ENCODE results near the gene N4BP3.

N4BP3 gene

GRCh38 chr5:178108446-178108845, 4.9 kb upstream of the N4BP3 start:
- Histone ChIP-seq H3K36me3 (no peaks in the 10 kb centered on the region), H3K27me3 (peaks cover 0 to 24% (median 0%) of the 10 kb centered on the region in 11 experiments; a peak in 6 of 22 replicates), H3K4me2 (peak overlapping the region; percentile 49 to 84 (median 76); a peak in 21 of 22 replicates), H3K9ac (peak overlapping the region in 1 of 11 experiments; percentile 34; a peak in 1 of 22 replicates), H3K27ac (no peak overlapping the region), H3K9me3 (replicated peaks in 1 of 11) (peaks cover 0 to 5% (median 0%) of the 10 kb centered on the region in 11 experiments; a peak in 1 of 22 replicates), H4K20me1 (peaks cover 0 to 18% (median 0%) of the 10 kb centered on the region in 11 experiments; a peak in 3 of 22 replicates), H3K4me1 (peaks cover 14 to 42% (median 34%) of the 10 kb centered on the region in 10 experiments), H3K4me3 (no peak overlapping the region)
- no peak for TF ChIP-seq Cebpa-rat (IDR thresholded peaks at IDR 0.05)

GRCh38 chr5:178108966-178109365, 4.4 kb upstream of the N4BP3 start:
- peak overlapping the region; percentile 49 to 84 (median 76) for H3K4me2 ChIP-seq
- peak overlapping the region in 1 of 11 experiments; percentile 34; a peak in 1 of 22 replicates for H3K9ac ChIP-seq
- H3K36me3 ChIP-seq: no peaks in the 10 kb centered on the region
- peaks cover 0 to 30% (median 0%) of the 10 kb centered on the region in 11 experiments; a peak in 6 of 22 replicates for H3K27me3 ChIP-seq
- TF ChIP-seq Cebpa-rat (IDR thresholded peaks at IDR 0.05): no peak
- peaks cover 0 to 5% (median 0%) of the 10 kb centered on the region in 11 experiments; a peak in 1 of 22 replicates for H3K9me3 ChIP-seq (replicated peaks in 1 of 11)
- H3K27ac ChIP-seq: no peak overlapping the region
- no peak overlapping the region for H3K4me3 ChIP-seq
- peaks cover 0 to 18% (median 0%) of the 10 kb centered on the region in 11 experiments; a peak in 6 of 22 replicates for H4K20me1 ChIP-seq
- peaks cover 16 to 45% (median 37%) of the 10 kb centered on the region in 10 experiments for H3K4me1 ChIP-seq

- no peak for TF ChIP-seq Cebpa-rat (IDR thresholded peaks at IDR 0.05)
- H3K4me1 ChIP-seq: peaks cover 31 to 54% (median 46%) of the 10 kb centered on the region in 10 experiments
- H3K4me2 ChIP-seq: 0 out of 22 replicates have a peak overlapping the region, but pooled peaks of 1 of the 11 experiments have one; percentile 7
- peaks cover 0 to 5% (median 0%) of the 10 kb centered on the region in 11 experiments; a peak in 1 of 22 replicates for H3K9me3 ChIP-seq (replicated peaks in 1 of 11)
- H3K9ac ChIP-seq: no peak overlapping the region
- peaks cover 0 to 34% (median 6%) of the 10 kb centered on the region in 11 experiments; a peak in 8 of 22 replicates for H4K20me1 ChIP-seq
- no peaks in the 10 kb centered on the region for H3K36me3 ChIP-seq
- H3K27ac ChIP-seq: no peak overlapping the region
- H3K27me3 ChIP-seq: peaks cover 0 to 45% (median 0%) of the 10 kb centered on the region in 11 experiments; a peak in 6 of 22 replicates
- no peak overlapping the region for H3K4me3 ChIP-seq
Observed at GRCh38 chr5:178110511-178110910, 2.8 kb upstream of the N4BP3 start.

- peaks cover 0 to 59% (median 0%) of the 10 kb centered on the region in 11 experiments; a peak in 6 of 22 replicates for H3K27me3 ChIP-seq
- TF ChIP-seq Cebpa-rat (IDR thresholded peaks at IDR 0.05): no peak
Observed at GRCh38 chr5:178111925-178112324, 1.4 kb upstream of the N4BP3 start.

GRCh38 chr5:178112545-178112944, 787 bp upstream of the N4BP3 start:
- Histone ChIP-seq H3K4me3 (peak overlapping the region in 5 of 10 experiments; percentile 59 to 78 (median 72); a peak in 7 of 20 replicates), H3K27me3 (peaks cover 0 to 65% (median 0%) of the 10 kb centered on the region in 11 experiments; a peak in 6 of 22 replicates), H3K9ac (peak overlapping the region in 1 of 11 experiments; percentile 80; a peak in 2 of 22 replicates)

More at GRCh38 chr5:178111925-178112324, 1.4 kb upstream of the N4BP3 start:
- Histone ChIP-seq H3K4me1 (peaks cover 45 to 66% (median 60%) of the 10 kb centered on the region in 10 experiments), H3K9ac (no peak overlapping the region), H4K20me1 (peaks cover 0 to 46% (median 6%) of the 10 kb centered on the region in 11 experiments; a peak in 8 of 22 replicates), H3K27ac (no peak overlapping the region), H3K9me3 (replicated peaks in 1 of 11) (peaks cover 0 to 5% (median 0%) of the 10 kb centered on the region in 11 experiments; a peak in 1 of 22 replicates), H3K4me3 (no peak overlapping the region), H3K4me2 (peak overlapping the region in 3 of 11 experiments; percentile 99 to 100 (median 100); a peak in 1 of 22 replicates), H3K36me3 (no peaks in the 10 kb centered on the region)

GRCh38 chr5:178113841-178114324, 551 bp downstream of the N4BP3 start:
- Histone ChIP-seq H3K27me3 (peaks cover 0 to 65% (median 0%) of the 10 kb centered on the region in 11 experiments; a peak in 6 of 22 replicates), H3K27ac (peak overlapping the region in 9 of 11 experiments; percentile 57 to 94 (median 75); a peak in 18 of 22 replicates), H3K4me2 (peak overlapping the region; percentile 96 to 100 (median 99)), H4K20me1 (peaks cover 0 to 50% (median 6%) of the 10 kb centered on the region in 11 experiments; a peak in 8 of 22 replicates), H3K9me3 (replicated peaks in 1 of 11) (peaks cover 0 to 5% (median 0%) of the 10 kb centered on the region in 11 experiments; a peak in 1 of 22 replicates), H3K4me1 (peaks cover 55 to 74% (median 67%) of the 10 kb centered on the region in 10 experiments), H3K36me3 (no peaks in the 10 kb centered on the region), H3K9ac (peak overlapping the region; percentile 45 to 86 (median 79); a peak in 21 of 22 replicates), H3K4me3 (peak overlapping the region; percentile 54 to 80 (median 72))
- no peak for TF ChIP-seq Cebpa-rat (IDR thresholded peaks at IDR 0.05)

More at GRCh38 chr5:178112545-178112944, 787 bp upstream of the N4BP3 start:
- Histone ChIP-seq H3K4me2 (peak overlapping the region in 10 of 11 experiments; percentile 97 to 100 (median 99); a peak in 19 of 22 replicates), H3K9me3 (replicated peaks in 1 of 11) (peaks cover 0 to 5% (median 0%) of the 10 kb centered on the region in 11 experiments; a peak in 1 of 22 replicates), H3K36me3 (no peaks in the 10 kb centered on the region), H4K20me1 (peaks cover 0 to 52% (median 6%) of the 10 kb centered on the region in 11 experiments; a peak in 8 of 22 replicates), H3K27ac (peak overlapping the region in 3 of 11 experiments; percentile 75 to 94 (median 78); a peak in 3 of 22 replicates), H3K4me1 (peaks cover 51 to 72% (median 66%) of the 10 kb centered on the region in 10 experiments)
- TF ChIP-seq Cebpa-rat (IDR thresholded peaks at IDR 0.05): no peak

- no peaks in the 10 kb centered on the region for H3K36me3 ChIP-seq
- H3K9me3 ChIP-seq (replicated peaks in 1 of 11): peaks cover 0 to 5% (median 0%) of the 10 kb centered on the region in 11 experiments; a peak in 1 of 22 replicates
- peak overlapping the region in 10 of 11 experiments; percentile 62 to 86 (median 80); a peak in 21 of 22 replicates for H3K9ac ChIP-seq
- peaks cover 0 to 71% (median 0%) of the 10 kb centered on the region in 11 experiments; a peak in 6 of 22 replicates for H3K27me3 ChIP-seq
- TF ChIP-seq Cebpa-rat (IDR thresholded peaks at IDR 0.05): no peak
- H3K27ac ChIP-seq: peak overlapping the region in 9 of 11 experiments; percentile 57 to 94 (median 75); a peak in 18 of 22 replicates
- H3K4me3 ChIP-seq: peak overlapping the region; percentile 54 to 80 (median 72)
- peak overlapping the region; percentile 96 to 100 (median 99) for H3K4me2 ChIP-seq
- peaks cover 0 to 52% (median 6%) of the 10 kb centered on the region in 11 experiments; a peak in 8 of 22 replicates for H4K20me1 ChIP-seq
- peaks cover 54 to 74% (median 67%) of the 10 kb centered on the region in 10 experiments for H3K4me1 ChIP-seq
Observed at GRCh38 chr5:178114325-178115135, 1.2 kb downstream of the N4BP3 start.
